Stimulated activated naive B cell treated with anti-CD40 and anti-IgM and Interleukin-4, amounts not matched to agents 10 μg/mL and 1 μg/mL and 100 μg/mL, for 72 hours (primary cell): ENCODE data around the gene TPRG1L.

Experiments
- ATAC-seq, 2 donors: fragments of 150-1000 bp; cut with Tn5 transposase; replicated peaks; 2 replicates each; pipeline ENCODE4 v1.10.0; 2021; ENCODE audit warnings: moderate library complexity in 1 of 2
- DNase-seq: peaks from one replicate; pipeline ENCODE4 v3.0.0; 2021
- H3K27ac Mint-ChIP-seq: one replicate; pipeline ENCODE4 v1.8.0; 2022; ENCODE audit warnings: mild to moderate bottlenecking, mixed read lengths
- H3K27me3 Mint-ChIP-seq, 2 donors: one replicate each; pipeline ENCODE4 v1.8.0; 2022; ENCODE audit warnings: mixed read lengths in 2 of 2
- H3K36me3 Mint-ChIP-seq, 2 donors: one replicate each; pipeline ENCODE4 v1.8.0; 2022; ENCODE audit warnings: mixed read lengths in 2 of 2, mild to moderate bottlenecking in 1 of 2
- H3K4me1 Mint-ChIP-seq, 2 donors: one replicate each; pipeline ENCODE4 v1.8.0; 2022; ENCODE audit warnings: mixed read lengths in 2 of 2, mild to moderate bottlenecking in 1 of 2
- H3K4me3 Mint-ChIP-seq, 2 donors: one replicate each; pipeline ENCODE4 v1.8.0; 2022; ENCODE audit warnings: mild to moderate bottlenecking in 2 of 2, mixed read lengths in 2 of 2, moderate library complexity in 1 of 2
- H3K9me3 Mint-ChIP-seq, 2 donors: one replicate each; pipeline ENCODE4 v1.8.0; 2022; ENCODE audit warnings: mixed read lengths in 2 of 2, mild to moderate bottlenecking in 1 of 2

The TPRG1L gene

GRCh38 chr1:3585940-3586568 is 38.8 kb upstream of the TPRG1L start:
- DNase-seq (no peak), ATAC-seq (no peak)
- no peak overlapping the region for H3K4me3 Mint-ChIP-seq
- no peak overlapping the region for H3K27ac Mint-ChIP-seq
- H3K27me3 Mint-ChIP-seq, result no peaks in the 10 kb centered on the region
- no peaks in the 10 kb centered on the region for H3K36me3 Mint-ChIP-seq
- no peaks in the 10 kb centered on the region for H3K9me3 Mint-ChIP-seq
- H3K4me1 Mint-ChIP-seq, result no peaks in the 10 kb centered on the region

GRCh38 chr1:3586986-3587759 is 37.6 kb upstream of the TPRG1L start:
- DNase-seq (no peak), ATAC-seq (no peak)
- H3K9me3 Mint-ChIP-seq, result no peaks in the 10 kb centered on the region
- no peaks in the 10 kb centered on the region for H3K36me3 Mint-ChIP-seq
- no peak overlapping the region for H3K27ac Mint-ChIP-seq
- H3K4me3 Mint-ChIP-seq, result no peak overlapping the region
- H3K27me3 Mint-ChIP-seq, result no peaks in the 10 kb centered on the region
- no peaks in the 10 kb centered on the region for H3K4me1 Mint-ChIP-seq

DNA sequence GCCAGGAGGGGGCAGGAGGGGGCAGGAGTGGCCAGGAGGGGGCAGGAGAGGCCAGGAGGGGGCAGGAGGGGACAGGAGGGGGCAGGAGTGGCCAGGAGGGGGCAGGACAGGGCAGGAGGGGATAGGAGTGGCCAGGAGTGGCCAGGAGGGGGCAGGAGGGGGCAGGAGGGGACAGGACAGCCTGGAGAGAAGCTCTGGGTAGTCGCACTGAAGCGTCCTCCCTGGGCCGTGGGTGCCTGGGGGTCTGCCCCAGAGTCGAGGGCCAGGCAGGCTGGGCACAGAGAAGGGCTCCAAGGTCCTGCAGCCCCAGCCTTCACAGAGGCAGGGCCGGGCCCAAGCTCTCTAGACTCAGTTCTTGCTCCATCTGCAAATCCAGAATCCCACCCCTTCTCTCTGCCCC is 36.4 kb upstream of the TPRG1L start:
- ATAC-seq, result no peak
- H3K9me3 Mint-ChIP-seq, result no peaks in the 10 kb centered on the region

DNA sequence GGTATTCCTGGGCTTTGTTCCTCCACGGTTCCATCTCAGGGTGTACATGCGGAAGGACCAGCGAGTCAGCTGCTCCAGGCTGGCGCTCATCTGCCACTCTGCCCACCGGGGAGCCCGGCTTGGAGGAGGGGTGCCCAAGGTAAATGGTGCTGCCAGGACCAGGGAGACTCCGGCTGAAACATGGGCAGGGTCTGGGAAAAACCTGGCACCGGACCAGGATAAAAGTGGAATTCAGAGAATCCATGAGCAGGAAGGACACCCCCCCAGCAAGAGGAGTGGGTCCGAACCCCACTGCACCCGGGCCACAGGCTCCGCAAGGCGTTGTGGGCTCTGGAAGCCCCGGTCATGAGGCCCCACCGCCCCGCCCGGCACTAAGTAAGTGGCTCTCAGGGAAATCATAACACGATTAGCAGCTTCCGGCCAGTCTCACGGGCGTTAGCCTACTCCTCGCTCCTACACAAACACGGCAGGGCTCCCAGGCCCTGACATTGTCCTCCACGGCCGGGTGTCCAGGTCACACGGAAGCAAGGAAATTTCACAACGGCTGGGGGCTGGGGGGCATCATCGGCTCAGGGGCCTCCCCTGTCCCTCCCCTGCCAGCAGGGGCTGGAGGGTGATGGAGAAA is 34.6 kb upstream of the TPRG1L start:
- Mint-ChIP-seq H3K27me3 (no peaks in the 10 kb centered on the region), H3K27ac (no peak overlapping the region), H3K4me1 (peaks cover 5 to 7% of the 10 kb centered on the region in 2 donors), H3K4me3 (no peak overlapping the region), H3K9me3 (no peaks in the 10 kb centered on the region), H3K36me3 (no peaks in the 10 kb centered on the region)
- ATAC-seq (no peak), DNase-seq (no peak)

More for the DNA sequence above, 36.4 kb upstream of the TPRG1L start:
- peaks cover 0 to 2% of the 10 kb centered on the region in 2 donors for H3K4me1 Mint-ChIP-seq
- no peaks in the 10 kb centered on the region for H3K36me3 Mint-ChIP-seq
- H3K27ac Mint-ChIP-seq, result no peak overlapping the region
- H3K4me3 Mint-ChIP-seq, result no peak overlapping the region
- DNase-seq, result no peak
- H3K27me3 Mint-ChIP-seq, result no peaks in the 10 kb centered on the region

DNA sequence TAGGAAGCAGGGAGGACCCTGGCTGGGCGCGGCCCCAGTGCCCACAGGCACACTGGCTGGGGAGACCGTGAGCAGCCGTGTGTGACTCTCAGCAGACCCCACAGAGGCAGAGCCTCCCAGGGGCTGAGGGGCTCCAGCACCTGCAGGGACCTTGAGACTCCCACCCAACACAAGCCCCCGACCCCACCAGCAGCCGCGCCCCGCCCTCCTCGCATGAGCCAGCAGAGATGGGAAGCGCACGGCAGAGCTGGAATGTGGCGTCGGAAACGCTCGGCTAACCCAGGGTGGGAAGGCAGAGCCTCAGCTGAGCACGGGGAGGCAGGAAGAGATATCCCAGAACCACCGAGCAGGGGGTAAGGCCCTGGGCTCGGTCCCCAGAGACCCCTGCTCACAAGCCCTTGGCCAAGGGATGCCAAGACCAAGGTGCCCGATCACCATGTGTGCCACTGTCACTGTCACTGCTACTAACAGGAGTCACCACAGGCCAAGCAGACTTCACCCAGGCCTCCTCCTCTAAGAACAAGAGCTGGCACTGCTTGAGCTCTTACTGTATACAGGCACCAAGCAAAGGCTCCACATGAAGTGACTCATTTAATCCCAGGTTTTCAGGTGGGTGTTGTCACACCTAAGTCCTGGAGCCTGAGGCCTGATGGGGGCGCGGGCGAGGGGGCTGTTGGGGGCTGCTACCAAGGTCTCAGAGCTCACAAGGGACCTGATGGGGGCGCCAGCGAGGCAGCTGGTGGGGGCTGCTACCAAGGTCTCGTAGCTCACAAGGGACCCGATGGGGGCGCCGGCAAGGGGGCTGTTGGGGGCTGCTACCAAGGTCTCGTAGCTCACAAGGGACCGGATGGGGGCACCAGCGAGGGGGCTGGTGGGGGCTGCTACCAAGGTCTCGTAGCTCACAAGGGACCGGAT is 33.6 kb upstream of the TPRG1L start:
- no peak for DNase-seq
- Mint-ChIP-seq H3K27me3 (no peaks in the 10 kb centered on the region), H3K4me3 (no peak overlapping the region), H3K4me1 (peaks cover 5 to 11% of the 10 kb centered on the region in 2 donors), H3K9me3 (no peaks in the 10 kb centered on the region), H3K27ac (no peak overlapping the region), H3K36me3 (no peaks in the 10 kb centered on the region)
- no peak for ATAC-seq

- no peak for ATAC-seq
- H3K4me3 Mint-ChIP-seq, result no peak overlapping the region
- no peak for DNase-seq
- H3K27me3 Mint-ChIP-seq, result no peaks in the 10 kb centered on the region
- H3K9me3 Mint-ChIP-seq, result no peaks in the 10 kb centered on the region
- H3K4me1 Mint-ChIP-seq, result peaks cover 16 to 29% of the 10 kb centered on the region in 2 donors
- no peaks in the 10 kb centered on the region for H3K36me3 Mint-ChIP-seq
- H3K27ac Mint-ChIP-seq, result no peak overlapping the region
Measured at GRCh38 chr1:3593334-3593733, 31.5 kb upstream of the TPRG1L start.

GRCh38 chr1:3593745-3594144 is 31.1 kb upstream of the TPRG1L start:
- ATAC-seq (no peak), DNase-seq (no peak)
- Mint-ChIP-seq H3K4me3 (peak overlapping the region in 1 of 2 donors; percentile 34), H3K36me3 (no peaks in the 10 kb centered on the region), H3K9me3 (no peaks in the 10 kb centered on the region), H3K4me1 (peaks cover 16 to 33% of the 10 kb centered on the region in 2 donors), H3K27ac (peak overlapping the region; percentile 31), H3K27me3 (no peaks in the 10 kb centered on the region)

- Mint-ChIP-seq H3K27me3 (no peaks in the 10 kb centered on the region), H3K4me1 (peaks cover 20 to 38% of the 10 kb centered on the region in 2 donors), H3K27ac (no peak overlapping the region), H3K9me3 (no peaks in the 10 kb centered on the region), H3K4me3 (no peak overlapping the region), H3K36me3 (no peaks in the 10 kb centered on the region)
- ATAC-seq (no peak), DNase-seq (no peak)
Measured at GRCh38 chr1:3594706-3595377, 30.0 kb upstream of the TPRG1L start.

- Mint-ChIP-seq H3K4me3 (no peak overlapping the region), H3K4me1 (peaks cover 20 to 38% of the 10 kb centered on the region in 2 donors), H3K27me3 (no peaks in the 10 kb centered on the region), H3K36me3 (no peaks in the 10 kb centered on the region), H3K9me3 (no peaks in the 10 kb centered on the region), H3K27ac (no peak overlapping the region)
- no peak for ATAC-seq
- DNase-seq, result no peak
Measured at GRCh38 chr1:3595949-3596348, 28.9 kb upstream of the TPRG1L start.

GRCh38 chr1:3596663-3597598 is 27.9 kb upstream of the TPRG1L start:
- Mint-ChIP-seq H3K4me3 (peak overlapping the region; percentile 10 to 46), H3K4me1 (peaks cover 20 to 38% of the 10 kb centered on the region in 2 donors), H3K27ac (peak overlapping the region; percentile 62), H3K27me3 (no peaks in the 10 kb centered on the region), H3K36me3 (no peaks in the 10 kb centered on the region), H3K9me3 (no peaks in the 10 kb centered on the region)
- ATAC-seq (peak; percentile 52 to 58), DNase-seq (no peak)

DNA sequence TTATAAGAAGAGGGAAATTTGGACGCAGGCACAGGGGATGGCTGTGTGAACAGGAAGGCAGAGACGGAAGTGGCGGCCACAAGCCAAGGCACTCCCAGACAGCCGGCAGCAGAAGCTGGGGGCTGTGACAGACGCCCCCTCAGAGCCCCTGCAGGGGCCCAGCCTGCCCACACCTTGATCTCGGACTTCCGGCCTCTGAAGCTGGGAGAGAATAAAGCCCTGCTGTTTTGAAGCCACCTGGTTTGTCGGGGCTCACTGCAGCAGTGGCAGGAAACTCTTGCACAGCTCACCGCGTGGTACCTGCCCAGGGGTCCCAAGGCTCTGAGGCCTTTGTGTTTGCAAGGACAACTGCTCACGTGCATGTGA is 27.2 kb upstream of the TPRG1L start:
- peak overlapping the region; percentile 62 for H3K27ac Mint-ChIP-seq
- H3K4me1 Mint-ChIP-seq, result peaks cover 18 to 38% of the 10 kb centered on the region in 2 donors

GRCh38 chr1:3598051-3598491 is 26.7 kb upstream of the TPRG1L start:
- no peaks in the 10 kb centered on the region for H3K27me3 Mint-ChIP-seq
- H3K27ac Mint-ChIP-seq, result no peak overlapping the region
- H3K4me3 Mint-ChIP-seq, result peak overlapping the region; percentile 46 to 71
- H3K9me3 Mint-ChIP-seq, result no peaks in the 10 kb centered on the region
- peaks cover 18 to 38% of the 10 kb centered on the region in 2 donors for H3K4me1 Mint-ChIP-seq
- DNase-seq, result no peak
- peak; percentile 21 to 25 for ATAC-seq
- H3K36me3 Mint-ChIP-seq, result no peaks in the 10 kb centered on the region

More for the DNA sequence above, 27.2 kb upstream of the TPRG1L start:
- no peaks in the 10 kb centered on the region for H3K36me3 Mint-ChIP-seq
- H3K9me3 Mint-ChIP-seq, result no peaks in the 10 kb centered on the region
- ATAC-seq (peak; percentile 54 to 57), DNase-seq (no peak)
- no peaks in the 10 kb centered on the region for H3K27me3 Mint-ChIP-seq
- H3K4me3 Mint-ChIP-seq, result peak overlapping the region; percentile 46 to 71
